ENCODE measurements around the gene RAD1. TPM values are rescaled to one million over a fixed set of nuclear protein-coding genes. Genes with fewer than 3 reads are reported as not detected.

Gene RAD1
- total RNA-seq, 1 donor from 2014 or later: 2.0 TPM

- H3K27me3 ChIP-seq: no peaks in the 10 kb centered on the region
- DNase-seq (ENCODE audit: low spot score in 2 of 2): no peak
- TF ChIP-seq CTCF (IDR thresholded peaks at IDR 0.05): no peak
- H3K4me1 ChIP-seq: no peaks in the 10 kb centered on the region
- peaks cover 0 to 6% of the 10 kb centered on the region in 2 donors for H3K36me3 ChIP-seq
- H3K9me3 ChIP-seq: no peaks in the 10 kb centered on the region
- no peak overlapping the region for H3K27ac ChIP-seq
- no peak overlapping the region for H3K4me3 ChIP-seq
- intact Hi-C loops (cut with DNase I): no loop called here
These were observed 14.7 kb downstream of the RAD1 start for GRCh38 chr5:34900652-34901051.

GRCh38 chr5:34899066-34899465 is 16.2 kb downstream of the RAD1 start:
- Histone ChIP-seq H3K9me3 (no peaks in the 10 kb centered on the region), H3K4me3 (no peak overlapping the region), H3K27me3 (no peaks in the 10 kb centered on the region), H3K4me1 (no peaks in the 10 kb centered on the region), H3K36me3 (peaks cover 0 to 1% of the 10 kb centered on the region in 2 donors), H3K27ac (no peak overlapping the region)
- intact Hi-C loops (cut with DNase I): loop anchor here (5.0 kb wide), 1 partner anchor 242 kb away; the partner anchor contains the start of gene RAI14
- TF ChIP-seq CTCF (IDR thresholded peaks at IDR 0.05): no peak
- DNase-seq (ENCODE audit: low spot score in 2 of 2): no peak

- no peaks in the 10 kb centered on the region for H3K27me3 ChIP-seq
- H3K27ac ChIP-seq: no peak overlapping the region
- H3K4me3 ChIP-seq: no peak overlapping the region
- peak in 1 of 2 donors; percentile 73 for DNase-seq (ENCODE audit: low spot score in 2 of 2)
- H3K9me3 ChIP-seq: no peaks in the 10 kb centered on the region
- intact Hi-C loops (cut with DNase I): loop anchor here (1.0 to 5.0 kb wide), 4 partner anchors 241 to 424 kb away; partner anchors contain the start of gene RAI14
- H3K4me1 ChIP-seq: no peaks in the 10 kb centered on the region
- H3K36me3 ChIP-seq: no peaks in the 10 kb centered on the region
- peak; percentile 80 to 90 (median 85) for TF ChIP-seq CTCF (IDR thresholded peaks at IDR 0.05)
These were observed 16.9 kb downstream of the RAD1 start for GRCh38 chr5:34898258-34898895.

GRCh38 chr5:34897646-34898045 is 17.7 kb downstream of the RAD1 start:
- no peak for DNase-seq (ENCODE audit: low spot score in 2 of 2)
- no peak for TF ChIP-seq CTCF (IDR thresholded peaks at IDR 0.05)
- Histone ChIP-seq H3K27me3 (no peaks in the 10 kb centered on the region), H3K4me3 (no peak overlapping the region), H3K9me3 (no peaks in the 10 kb centered on the region), H3K27ac (no peak overlapping the region), H3K4me1 (no peaks in the 10 kb centered on the region), H3K36me3 (no peaks in the 10 kb centered on the region)
- intact Hi-C loops (cut with DNase I): loop anchor here (1.0 to 5.0 kb wide), 4 partner anchors 240 to 423 kb away; partner anchors contain the start of gene RAI14

GRCh38 chr5:34895641-34896419 is 19.5 kb downstream of the RAD1 start:
- DNase-seq (ENCODE audit: low spot score in 2 of 2): no peak
- Histone ChIP-seq H3K4me1 (no peaks in the 10 kb centered on the region), H3K36me3 (no peaks in the 10 kb centered on the region), H3K9me3 (no peaks in the 10 kb centered on the region), H3K27me3 (no peaks in the 10 kb centered on the region), H3K27ac (no peak overlapping the region), H3K4me3 (no peak overlapping the region)
- intact Hi-C loops (cut with DNase I): loop anchor here (5.0 kb wide), 1 partner anchor 239 kb away; the partner anchor contains the start of gene RAI14
- TF ChIP-seq CTCF (IDR thresholded peaks at IDR 0.05): no peak
